CD4-positive, alpha-beta T cell treated with Interferon alpha-2 for 1 hour (primary cell): ENCODE data around the gene ENOX1.

Experiments used
- DNase-seq, 2 donors: peaks; one replicate each; pipeline ENCODE4 v3.0.0-alpha.2; 2020 to 2022

Gene ENOX1

DNA sequence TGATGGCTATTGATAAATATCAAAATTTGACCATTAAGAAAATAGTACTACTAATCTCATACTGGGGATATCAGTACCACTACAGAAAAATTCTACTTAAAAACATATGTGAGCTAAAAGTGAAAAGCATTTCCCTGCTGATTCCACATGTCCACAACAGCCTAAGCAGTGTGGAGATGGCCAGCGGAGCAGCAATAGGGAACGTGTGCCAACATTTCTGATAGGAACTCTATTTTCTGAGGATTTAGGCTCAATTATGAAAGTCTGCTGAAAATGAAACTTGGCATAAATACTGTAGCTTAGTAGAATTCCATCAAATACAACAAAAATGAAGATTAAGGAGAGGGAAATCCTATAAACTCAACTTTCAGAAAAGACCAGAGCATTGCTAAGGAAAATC lies 311.6 kb downstream of the ENOX1 start:
- DNase-seq, result no peak

DNA sequence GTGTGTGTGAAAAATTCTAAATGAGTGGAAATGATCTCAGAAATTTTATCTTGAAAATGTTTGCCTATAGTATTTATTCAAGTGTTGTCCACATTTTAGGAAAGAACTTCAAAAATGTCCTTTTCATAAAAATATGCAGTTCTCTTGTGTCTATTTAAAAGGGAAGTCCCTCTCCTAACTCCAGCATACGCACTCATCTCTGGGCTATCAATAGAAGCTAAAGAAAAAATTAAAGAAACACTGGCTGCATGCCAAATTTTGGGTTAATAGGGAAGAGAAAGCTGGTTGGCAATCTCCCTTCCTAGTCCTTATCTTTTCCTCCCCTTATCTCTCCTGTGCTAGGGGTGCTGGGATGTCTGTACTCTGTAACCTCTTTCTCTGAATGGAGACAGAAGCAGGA lies 313.3 kb downstream of the ENOX1 start:
- DNase-seq, result no peak

DNA sequence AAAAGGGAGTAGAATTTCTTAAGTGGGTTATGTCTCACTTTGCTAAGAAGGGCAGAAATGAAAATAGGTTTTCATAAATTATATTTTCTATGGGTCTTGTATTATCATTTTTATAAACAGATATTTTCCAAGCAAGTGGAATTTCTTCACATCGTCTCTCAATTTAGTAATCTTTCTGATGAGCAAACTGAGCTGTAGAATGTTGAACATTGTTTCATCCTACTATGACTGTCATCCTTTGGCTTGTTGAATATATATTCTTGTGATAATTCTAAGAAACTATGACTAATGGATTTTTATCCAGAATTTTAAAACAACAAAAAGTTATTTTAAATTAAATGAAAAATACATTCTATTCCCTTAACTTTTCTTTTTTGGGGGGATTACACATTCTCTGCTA lies 313.8 kb downstream of the ENOX1 start:
- DNase-seq, result no peak

DNA sequence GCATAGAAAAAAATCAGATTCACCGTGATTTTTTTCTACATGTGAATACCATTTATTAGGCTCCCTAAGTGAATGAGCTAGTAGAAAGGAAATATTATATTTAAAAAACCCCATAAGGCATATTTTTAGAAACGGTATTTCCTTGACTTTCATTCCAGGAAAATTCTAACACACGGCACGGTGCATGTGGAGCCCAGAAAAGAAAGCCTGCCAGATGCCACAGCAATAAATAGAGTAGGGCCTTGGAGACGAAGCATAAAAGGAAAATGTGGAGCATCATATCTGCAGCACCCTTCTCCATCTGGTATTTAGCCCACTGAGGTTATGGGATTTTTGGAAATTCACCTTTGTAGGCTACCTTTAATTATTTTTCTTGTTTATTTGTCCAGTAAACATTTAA lies 314.4 kb downstream of the ENOX1 start:
- no peak for DNase-seq

GRCh38 chr13:43470610-43471009 lies 316.2 kb downstream of the ENOX1 start:
- no peak for DNase-seq

DNA sequence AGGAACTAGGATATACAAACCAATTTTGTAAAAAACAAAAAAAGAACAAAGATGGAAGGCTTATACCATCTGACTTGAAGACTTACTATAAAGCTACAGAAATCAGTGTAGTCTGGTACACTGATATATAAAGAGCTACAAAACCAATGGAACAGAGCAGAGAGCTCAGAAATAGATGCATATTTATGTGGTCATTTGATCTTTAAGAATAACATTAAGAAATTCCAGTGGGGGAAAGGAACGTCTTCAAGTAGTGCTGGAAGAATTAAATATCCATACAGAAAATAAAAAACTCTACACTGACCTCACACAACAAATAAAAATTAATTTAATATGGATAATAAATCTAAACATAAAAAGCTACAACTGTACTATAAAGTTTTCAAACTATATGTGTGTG lies 317.0 kb downstream of the ENOX1 start:
- no peak for DNase-seq

DNA sequence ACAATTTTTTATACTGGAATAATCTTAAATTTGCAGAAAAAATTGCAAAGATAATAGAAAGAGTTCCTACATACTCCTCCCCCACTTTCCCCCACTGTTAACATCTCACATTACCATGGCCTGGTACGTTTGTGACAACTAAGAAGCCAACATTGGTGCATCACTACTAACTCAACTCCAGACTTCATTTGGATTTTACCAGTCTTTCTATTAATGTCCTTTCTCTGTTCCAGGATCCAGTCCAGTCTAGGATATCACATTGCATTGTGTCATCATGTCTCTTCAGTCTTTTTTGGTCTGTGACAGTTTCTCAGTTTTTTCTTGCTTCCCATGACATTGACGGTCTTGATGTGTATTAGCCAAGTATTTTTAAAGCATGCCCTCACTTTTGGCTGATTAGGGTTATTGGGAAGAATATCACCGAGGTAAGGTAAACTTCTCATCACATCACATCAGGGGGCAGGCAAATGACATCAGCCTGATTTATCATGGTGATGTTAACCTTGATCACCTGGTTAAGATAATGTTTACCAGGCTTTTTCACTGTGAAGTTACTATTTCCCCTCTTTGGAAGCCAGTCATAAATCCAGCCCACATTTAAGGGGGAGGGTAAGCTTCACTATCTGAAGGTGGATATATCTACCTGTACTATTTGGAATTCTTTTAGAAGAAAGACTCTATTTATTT lies 322.1 kb downstream of the ENOX1 start:
- DNase-seq, result no peak

GRCh38 chr13:43448605-43449336 lies 338.0 kb downstream of the ENOX1 start:
- DNase-seq, result no peak

GRCh38 chr13:43446126-43446525 lies 340.6 kb downstream of the ENOX1 start:
- DNase-seq, result no peak

GRCh38 chr13:43445668-43446067 lies 341.1 kb downstream of the ENOX1 start:
- no peak for DNase-seq

GRCh38 chr13:43444081-43444480 lies 342.7 kb downstream of the ENOX1 start:
- no peak for DNase-seq

GRCh38 chr13:43441899-43442499 lies 344.8 kb downstream of the ENOX1 start:
- DNase-seq, result no peak

GRCh38 chr13:43441464-43441863 lies 345.3 kb downstream of the ENOX1 start:
- no peak for DNase-seq

GRCh38 chr13:43434191-43434590 lies 352.6 kb downstream of the ENOX1 start:
- no peak for DNase-seq

- no peak for DNase-seq
Measured at GRCh38 chr13:43433691-43434141, 353.1 kb downstream of the ENOX1 start.

GRCh38 chr13:43432958-43433357 lies 353.8 kb downstream of the ENOX1 start:
- DNase-seq, result no peak

DNA sequence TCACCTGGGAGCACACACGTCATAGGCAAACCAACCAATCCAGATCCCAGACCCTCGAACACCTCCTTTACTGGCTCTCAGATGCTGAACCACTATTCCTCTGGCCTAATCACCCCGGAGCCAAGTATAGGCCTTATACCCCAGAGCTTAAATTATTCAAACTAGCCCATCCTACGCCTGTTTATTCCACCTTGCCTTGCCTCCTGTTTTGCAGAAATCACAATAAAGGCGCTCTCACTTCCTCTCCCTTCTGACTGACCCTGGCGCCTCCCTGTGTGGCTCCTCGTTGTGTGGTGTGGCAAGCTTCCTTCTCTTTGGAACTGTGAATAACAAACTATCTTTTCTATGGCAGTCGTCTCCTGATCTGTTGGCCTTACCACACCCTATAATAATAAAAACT lies 354.9 kb downstream of the ENOX1 start:
- DNase-seq, result no peak

- no peak for DNase-seq
Measured at GRCh38 chr13:43431290-43431716, 355.5 kb downstream of the ENOX1 start.

DNA sequence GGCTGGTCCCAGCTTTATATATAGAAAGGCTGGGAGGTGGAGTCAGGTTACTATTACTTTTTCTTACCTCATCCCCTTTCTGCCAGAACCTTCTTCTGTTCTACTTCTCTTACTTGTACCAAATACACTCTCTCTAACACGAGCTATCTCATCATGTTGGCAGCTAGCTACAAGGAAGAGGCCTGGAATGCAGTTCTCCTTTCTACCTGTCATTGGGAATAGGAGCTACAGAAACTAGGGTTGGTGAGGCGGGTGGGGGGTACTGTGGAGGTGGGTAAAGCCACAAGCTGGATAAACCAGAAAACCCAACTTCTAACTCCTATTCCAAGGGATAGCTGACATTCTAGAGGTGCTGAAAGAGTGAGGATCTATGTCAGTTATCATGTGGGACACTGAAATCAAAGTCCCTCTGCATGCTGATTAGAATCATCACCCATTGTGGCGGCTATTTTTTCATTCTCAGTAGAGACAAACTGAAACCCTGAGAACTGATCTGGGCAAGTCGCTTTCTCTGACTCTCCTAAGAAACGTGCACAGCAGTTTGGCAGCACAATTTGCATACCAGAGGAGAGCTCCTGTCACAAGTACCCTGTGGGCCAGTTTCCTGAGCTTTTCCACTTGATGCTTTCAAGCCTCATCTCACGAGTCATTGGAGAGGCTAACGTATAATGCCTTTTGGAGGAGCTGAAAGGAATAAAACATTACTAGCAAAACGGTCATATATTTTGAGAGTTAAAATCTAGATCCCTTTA lies 358.1 kb downstream of the ENOX1 start:
- DNase-seq, result no peak

- no peak for DNase-seq
Measured at GRCh38 chr13:43426355-43426754, 360.4 kb downstream of the ENOX1 start.

- no peak for DNase-seq
Measured at GRCh38 chr13:43425234-43425633, 361.5 kb downstream of the ENOX1 start.

DNA sequence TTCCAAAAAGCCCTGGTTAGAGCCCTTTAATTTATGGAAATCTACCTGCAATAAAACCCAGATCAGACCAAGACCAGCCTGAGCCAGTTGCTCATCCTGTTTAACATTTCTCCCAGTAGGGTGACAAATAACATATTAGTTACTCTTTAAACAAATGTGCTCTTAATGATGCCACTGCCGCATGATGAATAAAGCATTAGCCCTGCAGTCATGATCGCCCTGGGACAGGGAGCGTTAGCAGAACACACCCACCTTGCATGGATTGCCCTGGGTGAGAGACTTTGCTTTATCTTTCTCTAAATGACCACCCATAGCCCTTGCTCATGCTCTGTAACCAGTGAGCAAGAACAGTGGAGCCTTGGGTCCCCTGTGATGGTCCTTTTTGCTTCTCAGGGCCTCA lies 362.4 kb downstream of the ENOX1 start:
- no peak for DNase-seq

DNA sequence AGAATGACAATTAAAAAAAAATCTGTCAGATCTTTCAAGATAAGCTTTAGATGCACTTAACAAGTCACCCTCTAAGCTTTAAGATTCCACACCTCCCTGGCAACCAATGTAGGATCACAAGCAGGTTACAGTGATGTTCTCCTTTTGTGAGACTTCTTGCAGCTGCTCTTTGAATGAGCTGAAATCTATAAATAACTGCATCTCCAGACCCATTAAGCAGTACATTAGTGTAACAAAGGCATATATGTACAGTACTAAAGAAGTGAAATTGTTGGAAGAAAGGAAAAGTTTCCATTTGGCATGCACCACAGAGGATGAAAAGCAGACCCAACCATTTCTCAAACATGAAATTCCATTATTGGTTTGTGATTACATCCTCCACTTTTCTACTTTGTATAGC lies 364.7 kb downstream of the ENOX1 start:
- DNase-seq, result no peak
